Measurements from ENCODE around the gene ABCG1.
"Not testable (repeated sequence)": the region's sequence is repeated elsewhere in the genome, so short reads cannot be mapped to it uniquely, and the experiment has no call there.

ABCG1 gene

DNA sequence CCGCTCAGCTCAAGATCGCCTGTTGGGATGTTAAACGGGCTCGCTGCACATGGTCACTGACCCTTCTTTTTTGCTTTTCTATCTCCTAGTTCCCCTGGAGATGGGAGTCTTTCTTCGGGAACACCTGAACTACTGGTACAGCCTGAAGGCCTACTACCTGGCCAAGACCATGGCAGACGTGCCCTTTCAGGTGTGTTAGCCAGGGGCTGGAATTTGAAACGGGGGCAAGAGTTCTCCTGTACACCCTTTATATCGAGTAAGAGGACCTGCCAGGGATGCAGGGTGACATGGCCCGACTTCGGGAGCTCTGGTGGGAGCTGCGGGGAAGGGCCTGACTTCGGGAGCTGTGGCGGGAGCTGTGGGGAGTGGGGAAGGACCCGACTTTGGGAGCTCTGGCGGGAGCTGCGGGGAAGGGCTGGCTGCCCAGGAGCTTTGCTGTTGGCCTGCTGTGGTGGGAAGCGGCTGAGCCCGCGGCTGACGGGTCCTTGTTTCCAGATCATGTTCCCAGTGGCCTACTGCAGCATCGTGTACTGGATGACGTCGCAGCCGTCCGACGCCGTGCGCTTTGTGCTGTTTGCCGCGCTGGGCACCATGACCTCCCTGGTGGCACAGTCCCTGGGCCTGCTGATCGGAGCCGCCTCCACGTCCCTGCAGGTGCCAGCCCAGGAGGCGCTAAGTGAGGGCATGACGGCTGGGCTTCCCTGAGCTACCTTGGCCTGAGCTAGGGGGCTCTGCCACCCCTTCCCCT lies 72.2 kb downstream of the ABCG1 start:
- no peak for DNase-seq (ENCODE audit: low read depth)

GRCh38 chr21:42291751-42292562 lies 73.0 kb downstream of the ABCG1 start:
- no peak for DNase-seq (ENCODE audit: low read depth)

- DNase-seq (ENCODE audit: low read depth): not testable (repeated sequence)
Observed at GRCh38 chr21:42292563-42293142, 73.7 kb downstream of the ABCG1 start.

DNA sequence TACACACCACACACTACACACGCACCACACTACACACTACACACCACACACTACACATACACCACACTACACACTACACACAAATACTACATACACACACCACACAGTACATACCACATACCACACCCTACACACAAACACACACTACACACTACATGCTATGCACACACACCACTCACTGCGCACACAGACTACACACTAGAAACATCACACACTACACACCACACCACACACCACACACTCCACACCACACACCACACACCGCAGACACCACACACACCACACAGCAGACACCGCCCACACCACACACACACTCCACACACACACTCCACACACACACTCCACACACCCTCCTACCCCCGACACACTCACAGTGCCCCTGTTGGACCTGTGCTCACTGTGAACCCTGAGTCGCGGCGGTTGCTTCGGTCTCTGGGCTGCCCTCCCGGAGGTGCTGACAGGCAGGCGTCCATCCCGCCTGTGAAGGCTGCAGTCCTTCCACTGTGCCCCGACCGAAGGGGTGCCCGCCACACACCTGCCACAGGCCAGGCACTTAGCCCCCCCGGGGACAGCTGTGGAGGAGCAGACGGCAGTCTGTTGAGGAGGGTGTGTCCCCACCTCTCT lies 74.8 kb downstream of the ABCG1 start:
- DNase-seq (ENCODE audit: low read depth): no peak

- no peak for DNase-seq (ENCODE audit: low read depth)
Observed at GRCh38 chr21:42294273-42294880, 75.4 kb downstream of the ABCG1 start.

DNA sequence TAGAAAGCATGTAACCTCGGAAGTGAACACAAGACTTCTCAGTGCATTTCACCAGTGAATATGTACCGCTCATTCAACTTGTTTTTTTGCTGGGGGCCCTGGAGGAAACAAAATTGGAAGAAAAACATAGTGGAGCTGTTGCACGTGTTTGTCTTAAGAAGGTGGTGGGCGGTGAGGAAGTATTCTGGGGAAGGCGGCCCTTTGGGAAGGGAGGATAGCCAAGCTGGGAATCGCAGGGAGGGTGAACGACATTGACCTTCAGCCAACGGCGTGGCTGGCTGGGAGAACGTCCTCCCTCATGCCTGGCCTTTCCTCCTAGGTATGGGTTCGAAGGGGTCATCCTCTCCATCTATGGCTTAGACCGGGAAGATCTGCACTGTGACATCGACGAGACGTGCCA lies 76.9 kb downstream of the ABCG1 start:
- no peak for DNase-seq (ENCODE audit: low read depth)

- DNase-seq (ENCODE audit: low read depth): no peak
Observed at GRCh38 chr21:42296501-42296900, 77.6 kb downstream of the ABCG1 start.

DNA sequence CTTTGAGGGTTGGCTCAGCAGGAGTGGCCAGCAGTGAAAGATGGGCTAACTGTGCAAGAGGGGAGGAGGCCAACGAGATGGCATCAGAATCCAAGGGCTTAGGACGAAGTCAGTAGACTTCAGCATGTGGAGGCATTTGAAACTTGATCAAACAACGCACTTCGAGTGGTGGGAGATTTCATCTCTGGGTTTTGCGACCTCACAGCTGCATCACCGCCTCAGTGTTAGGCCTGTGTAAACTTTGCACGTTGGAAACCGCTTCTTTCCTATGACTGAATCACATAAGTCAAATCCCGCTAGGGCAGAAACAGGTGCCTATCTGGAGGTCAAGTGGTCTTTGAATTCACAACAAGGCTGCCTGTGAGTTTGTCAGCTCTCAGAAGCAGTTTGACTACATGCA lies 78.4 kb downstream of the ABCG1 start:
- DNase-seq (ENCODE audit: low read depth): no peak

GRCh38 chr21:42298237-42298636 lies 79.3 kb downstream of the ABCG1 start:
- no peak for DNase-seq (ENCODE audit: low read depth)

GRCh38 chr21:42298657-42299056 lies 79.7 kb downstream of the ABCG1 start:
- DNase-seq (ENCODE audit: low read depth): no peak

GRCh38 chr21:42299324-42300044 lies 80.5 kb downstream of the ABCG1 start:
- no peak for DNase-seq (ENCODE audit: low read depth)

DNA sequence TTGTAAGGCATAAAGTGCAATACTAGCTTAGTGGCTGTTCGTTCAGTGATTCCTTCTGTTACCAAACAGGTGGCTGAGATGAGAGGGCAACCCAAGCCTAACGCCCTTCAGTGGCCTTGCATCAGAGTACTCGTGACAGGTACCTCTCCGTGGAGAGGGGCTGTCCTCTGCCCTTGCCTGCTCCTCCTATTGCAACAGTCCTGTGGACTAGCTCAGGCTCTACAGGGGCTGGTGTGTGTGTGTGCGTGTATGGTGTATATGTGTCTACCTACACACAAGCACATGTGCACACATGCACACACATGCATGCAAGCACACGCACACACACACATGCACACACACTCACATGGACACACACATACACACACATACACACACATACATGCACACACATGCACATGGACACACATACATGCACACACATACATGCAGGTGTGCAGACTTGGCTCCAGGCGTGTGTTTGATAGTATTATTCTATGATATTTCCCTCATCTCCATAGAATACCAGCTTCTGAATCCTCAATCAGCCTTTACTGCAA lies 81.2 kb downstream of the ABCG1 start:
- DNase-seq (ENCODE audit: low read depth): no peak

DNA sequence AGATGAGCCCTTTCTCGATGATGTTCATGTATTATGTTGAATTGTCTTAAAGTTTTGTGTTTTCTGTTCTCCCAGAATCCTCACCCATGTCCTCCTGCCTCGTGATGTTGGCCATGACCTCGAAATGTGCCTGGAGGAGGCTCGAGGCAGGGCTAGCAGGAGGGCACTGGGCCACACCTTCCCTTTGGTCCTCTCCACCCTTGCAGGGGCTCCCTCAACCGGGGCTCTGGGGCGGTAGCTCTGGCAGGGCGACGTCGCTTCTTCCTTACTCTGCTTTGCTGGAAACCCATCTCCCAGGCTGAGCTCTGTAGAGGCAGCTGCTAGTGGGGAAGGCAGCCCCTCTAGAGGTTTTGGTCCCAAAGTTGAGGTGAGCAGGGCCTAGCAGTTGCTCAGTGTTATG lies 82.0 kb downstream of the ABCG1 start:
- DNase-seq (ENCODE audit: low read depth): no peak

- no peak for DNase-seq (ENCODE audit: low read depth)
Observed at GRCh38 chr21:42301371-42302075, 82.6 kb downstream of the ABCG1 start.

- no peak for DNase-seq (ENCODE audit: low read depth)
Observed at GRCh38 chr21:42302076-42302650, 83.2 kb downstream of the ABCG1 start.

DNA sequence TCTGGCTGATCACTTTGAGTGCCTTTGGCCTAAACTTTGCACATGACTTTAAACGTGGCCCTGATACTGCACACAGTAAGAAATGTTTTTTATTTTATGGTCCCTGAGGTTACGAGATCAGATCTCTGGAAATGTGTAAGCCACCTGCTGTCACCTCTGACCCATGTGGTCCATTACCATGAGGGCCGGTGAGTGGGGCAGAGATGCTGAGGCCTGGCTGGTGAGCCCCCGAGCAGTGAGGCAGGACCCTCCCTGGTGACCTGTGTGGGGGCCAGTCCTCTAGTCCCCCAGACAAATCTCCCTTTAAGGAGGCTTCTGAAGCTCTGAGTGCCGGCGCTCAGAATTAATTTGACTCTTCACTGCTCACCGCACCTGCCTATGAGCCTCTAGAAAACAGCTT lies 83.9 kb downstream of the ABCG1 start:
- no peak for DNase-seq (ENCODE audit: low read depth)

GRCh38 chr21:42303443-42303842 lies 84.5 kb downstream of the ABCG1 start:
- no peak for DNase-seq (ENCODE audit: low read depth)

- DNase-seq (ENCODE audit: low read depth): no peak
Observed at GRCh38 chr21:42304556-42305454, 85.9 kb downstream of the ABCG1 start.

DNA sequence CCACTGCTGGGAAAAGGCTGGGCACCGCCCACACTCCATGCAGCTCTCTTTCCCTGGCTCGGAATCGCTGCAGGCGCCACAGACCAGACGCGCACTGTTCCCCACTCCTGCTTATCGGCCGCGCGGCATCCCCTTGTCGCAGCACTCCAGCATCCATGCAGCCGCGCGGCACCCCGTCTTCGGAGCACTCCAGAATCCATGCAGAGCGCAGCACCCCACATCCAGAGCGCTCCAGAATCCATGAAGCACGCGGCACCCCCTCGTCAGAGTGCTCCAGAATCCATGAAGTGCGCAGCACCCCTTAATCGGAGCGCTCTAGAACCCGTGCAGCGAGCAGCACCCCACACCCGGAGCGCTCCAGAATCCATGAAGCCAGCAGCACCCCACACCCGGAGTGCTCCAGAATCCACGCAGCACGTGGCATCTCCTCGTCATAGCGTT lies 86.8 kb downstream of the ABCG1 start:
- DNase-seq (ENCODE audit: low read depth): no peak
